Metanephros (tissue), 1 donor: ENCODE results near the gene FAM184B. TPM values are rescaled to one million over a fixed set of nuclear protein-coding genes. Genes with fewer than 3 reads are reported as not detected.

Source experiments
- total RNA-seq: library from RNA; depleted of rRNA; stranded (reverse); fragments of >200 nt; gene quantifications from one replicate; pipeline ENCODE4 v1.2.3, GENCODE V29; 2014

The FAM184B gene
- 1.6 TPM for total RNA-seq

GRCh38 chr4:17781300-17782287 lies at the start of gene FAM184B:
FAM184B (minus strand) TSS chr4:17781621; CDS start chr4:17781299, 322 bp downstream.

GRCh38 chr4:17810260-17811077 lies 29.0 kb upstream of the FAM184B start, which contains the start of the genes DCAF16 and NCAPG:
DCAF16 (minus strand) TSS chr4:17810757; CDS start chr4:17804141, 6,616 bp downstream.
NCAPG (plus strand) TSS chr4:17810979; CDS start chr4:17811078, 99 bp downstream.

GRCh38 chr4:17614416-17615299 lies 166.8 kb downstream of the FAM184B start, which contains the start of gene MED28:
MED28 (plus strand) TSS chr4:17614641; CDS start chr4:17614655, 14 bp downstream.

Other genes starting within 250 kb of the FAM184B start
- gene LAP3, start 204.4 kb downstream of the FAM184B start, total RNA-seq = 66.5 TPM
- gene MED28, start 167.0 kb downstream of the FAM184B start, total RNA-seq = 32.6 TPM
- 40.1 TPM for gene DCAF16, start 29.1 kb upstream of the FAM184B start, total RNA-seq
- 12.6 TPM for gene NCAPG, start 29.4 kb upstream of the FAM184B start, total RNA-seq
- 31.6 TPM for gene LCORL, start 240.1 kb upstream of the FAM184B start, total RNA-seq